Thyroid gland (tissue), 4 donors: ENCODE data around the gene AQP9.

Source experiments
- POLR2A ChIP-seq, 2 donors: fragments of 450-650 bp; IDR thresholded peaks; one replicate each; pipeline ENCODE4 v1.6.1; 2017; ENCODE audit warnings: antibody characterized with exemption in 2 of 2, mild to moderate bottlenecking in 2 of 2, moderate library complexity in 1 of 2
- TF ChIP-seq, protein P1 (sequence below), 6 experiments: fragments of 200-600 bp in 3 of 6; fragments of 450-650 bp in 3 of 6; sonication (generic) in 3 of 6; IDR thresholded peaks; one replicate each; pipeline ENCODE4 v1.5.1; 2016 to 2019; ENCODE audit warnings: antibody characterized with exemption in 6 of 6, mild to moderate bottlenecking in 2 of 6, inconsistent platforms in 1 of 6, moderate library complexity in 1 of 6

DNA sequence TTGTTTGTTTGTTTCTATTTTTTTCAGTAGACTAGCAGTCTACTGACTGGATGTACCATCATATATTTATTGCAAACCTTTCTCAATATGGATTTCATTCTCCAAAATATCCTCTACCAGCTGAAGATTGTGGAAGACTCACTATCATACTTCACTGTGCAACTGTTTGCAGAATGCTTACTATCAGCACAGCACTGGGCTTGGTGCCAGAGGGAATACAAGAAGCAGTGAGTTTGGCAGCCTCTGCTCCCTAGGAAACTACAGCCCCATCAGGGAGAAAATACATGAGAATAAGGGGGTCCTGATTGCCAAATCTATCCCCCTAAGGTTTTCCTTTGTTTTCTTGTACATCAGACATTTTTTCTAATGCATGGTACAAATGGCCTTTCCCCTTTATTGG, 27.5 kb downstream of the AQP9 start:
- TF ChIP-seq, protein P1, sequence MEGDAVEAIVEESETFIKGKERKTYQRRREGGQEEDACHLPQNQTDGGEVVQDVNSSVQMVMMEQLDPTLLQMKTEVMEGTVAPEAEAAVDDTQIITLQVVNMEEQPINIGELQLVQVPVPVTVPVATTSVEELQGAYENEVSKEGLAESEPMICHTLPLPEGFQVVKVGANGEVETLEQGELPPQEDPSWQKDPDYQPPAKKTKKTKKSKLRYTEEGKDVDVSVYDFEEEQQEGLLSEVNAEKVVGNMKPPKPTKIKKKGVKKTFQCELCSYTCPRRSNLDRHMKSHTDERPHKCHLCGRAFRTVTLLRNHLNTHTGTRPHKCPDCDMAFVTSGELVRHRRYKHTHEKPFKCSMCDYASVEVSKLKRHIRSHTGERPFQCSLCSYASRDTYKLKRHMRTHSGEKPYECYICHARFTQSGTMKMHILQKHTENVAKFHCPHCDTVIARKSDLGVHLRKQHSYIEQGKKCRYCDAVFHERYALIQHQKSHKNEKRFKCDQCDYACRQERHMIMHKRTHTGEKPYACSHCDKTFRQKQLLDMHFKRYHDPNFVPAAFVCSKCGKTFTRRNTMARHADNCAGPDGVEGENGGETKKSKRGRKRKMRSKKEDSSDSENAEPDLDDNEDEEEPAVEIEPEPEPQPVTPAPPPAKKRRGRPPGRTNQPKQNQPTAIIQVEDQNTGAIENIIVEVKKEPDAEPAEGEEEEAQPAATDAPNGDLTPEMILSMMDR (IDR thresholded peaks at IDR 0.05): no peak
- TF ChIP-seq POLR2A (IDR thresholded peaks at IDR 0.05): no peak
